AG04450 (cell line): Measurements from ENCODE around the gene PRG2. TPM values are rescaled to one million over a fixed set of nuclear protein-coding genes. Genes with fewer than 3 reads are reported as not detected.
"Not testable (repeated sequence)": the region's sequence is repeated elsewhere in the genome, so short reads cannot be mapped to it uniquely, and the experiment has no call there.

Experiments
- CTCF ChIA-PET: fragments of 300-600, 350-600 bp; formaldehyde crosslinking; extraction: SDS; loops from one replicate; lab custom pipeline; 2022; ENCODE audit warnings: antibody characterized with exemption, inconsistent platforms; lab: Charles Lee
- POLR2A ChIA-PET: fragments of 350-600 bp; formaldehyde crosslinking; extraction: SDS; loops from one replicate; lab custom pipeline; 2021; ENCODE audit warnings: antibody characterized with exemption, inconsistent platforms; lab: Yijun Ruan, JAX
- DNase-seq: peaks from one replicate; pipeline ENCODE4 v3.0.0-alpha.2; 2011; ENCODE audit warnings: low read depth, low spot score
- H3K27ac ChIP-seq: one replicate; pipeline ENCODE4 v1.5.1; 2012; ENCODE audit warnings: low read depth, low read length, control low read depth
- H3K27me3 ChIP-seq: one replicate; pipeline ENCODE4 v1.6.0; 2012; ENCODE audit warnings: low read length; ENCODE audit not compliant: control insufficient read depth, insufficient read depth
- H3K4me3 ChIP-seq: 2 replicates; pipeline ENCODE4 v1.5.1; 2011; ENCODE audit warnings: mild to moderate bottlenecking, low read depth, low read length, control low read depth
- H3K9me3 ChIP-seq: 2 replicates; pipeline ENCODE4 v1.5.1; 2012; ENCODE audit warnings: low read length; ENCODE audit not compliant: control insufficient read depth, insufficient read depth
- polyA plus RNA-seq: library from polyadenylated mRNA; depleted of rRNA; stranded (reverse); fragments of >200 nt; gene quantifications from 2 replicates; pipeline ENCODE4 v1.2.3, GENCODE V29; 2011
- TF ChIP-seq, protein P1 (sequence below): IDR thresholded peaks from 2 replicates; pipeline ENCODE4 v1.5.1; 2011; ENCODE audit warnings: low read depth, low read length, control low read depth, inconsistent platforms

PRG2 gene
- polyA plus RNA-seq, 1 experiment: not detected

DNA sequence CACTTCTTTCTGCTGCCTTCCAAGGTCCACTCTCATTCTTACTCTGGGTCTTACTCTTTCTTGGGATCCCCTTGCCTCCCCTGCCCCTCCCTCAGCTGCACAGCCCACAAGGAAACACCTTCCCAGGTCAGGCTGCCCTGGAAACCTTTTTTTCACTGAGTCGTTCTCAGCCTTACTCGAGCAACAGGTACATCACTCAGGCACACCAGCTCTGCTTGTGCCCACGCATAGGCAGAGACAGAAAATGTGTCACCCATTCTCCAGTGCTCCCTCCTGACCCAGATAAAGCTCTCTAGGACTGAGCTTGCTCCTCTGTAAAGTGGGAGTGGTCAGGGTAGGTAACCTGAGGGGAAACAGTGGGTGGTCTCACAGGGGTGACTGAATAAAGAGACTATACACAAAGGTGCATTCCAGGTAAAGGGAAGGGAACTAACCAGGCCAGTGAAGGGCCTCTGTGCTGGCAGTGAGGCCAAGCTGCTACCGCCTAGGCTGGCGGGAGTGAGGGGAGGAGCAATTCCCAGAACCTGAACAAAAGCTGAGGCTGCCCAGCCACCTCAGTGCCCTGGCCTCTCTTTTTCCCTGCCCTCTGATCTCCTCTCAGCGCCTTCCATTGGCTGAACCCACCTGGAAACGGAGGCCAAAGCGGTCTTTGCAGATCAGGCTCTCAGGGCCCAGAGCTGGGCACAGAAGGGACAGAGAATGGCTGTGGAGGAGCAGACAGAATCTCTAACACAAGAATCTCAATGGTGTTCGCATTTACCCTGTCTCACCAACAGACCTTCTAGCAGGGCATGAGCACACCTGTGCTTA lies 25.4 kb downstream of the PRG2 start:
- peaks cover 36% of the 10 kb centered on the region for H3K27me3 ChIP-seq
- H3K27ac ChIP-seq: no peak overlapping the region
- H3K4me3 ChIP-seq: no peak overlapping the region
- no peaks in the 10 kb centered on the region; the same call in 1 of the 2 replicates for H3K9me3 ChIP-seq
- no peak for DNase-seq
- POLR2A ChIA-PET: no interaction called here
- TF ChIP-seq, protein P1, sequence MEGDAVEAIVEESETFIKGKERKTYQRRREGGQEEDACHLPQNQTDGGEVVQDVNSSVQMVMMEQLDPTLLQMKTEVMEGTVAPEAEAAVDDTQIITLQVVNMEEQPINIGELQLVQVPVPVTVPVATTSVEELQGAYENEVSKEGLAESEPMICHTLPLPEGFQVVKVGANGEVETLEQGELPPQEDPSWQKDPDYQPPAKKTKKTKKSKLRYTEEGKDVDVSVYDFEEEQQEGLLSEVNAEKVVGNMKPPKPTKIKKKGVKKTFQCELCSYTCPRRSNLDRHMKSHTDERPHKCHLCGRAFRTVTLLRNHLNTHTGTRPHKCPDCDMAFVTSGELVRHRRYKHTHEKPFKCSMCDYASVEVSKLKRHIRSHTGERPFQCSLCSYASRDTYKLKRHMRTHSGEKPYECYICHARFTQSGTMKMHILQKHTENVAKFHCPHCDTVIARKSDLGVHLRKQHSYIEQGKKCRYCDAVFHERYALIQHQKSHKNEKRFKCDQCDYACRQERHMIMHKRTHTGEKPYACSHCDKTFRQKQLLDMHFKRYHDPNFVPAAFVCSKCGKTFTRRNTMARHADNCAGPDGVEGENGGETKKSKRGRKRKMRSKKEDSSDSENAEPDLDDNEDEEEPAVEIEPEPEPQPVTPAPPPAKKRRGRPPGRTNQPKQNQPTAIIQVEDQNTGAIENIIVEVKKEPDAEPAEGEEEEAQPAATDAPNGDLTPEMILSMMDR: no peak
- CTCF ChIA-PET: interaction anchor here (0.6 kb wide), 2 partner anchors 15 kb away, joined by 4 read pairs; no protein-coding TSS in a partner anchor

DNA sequence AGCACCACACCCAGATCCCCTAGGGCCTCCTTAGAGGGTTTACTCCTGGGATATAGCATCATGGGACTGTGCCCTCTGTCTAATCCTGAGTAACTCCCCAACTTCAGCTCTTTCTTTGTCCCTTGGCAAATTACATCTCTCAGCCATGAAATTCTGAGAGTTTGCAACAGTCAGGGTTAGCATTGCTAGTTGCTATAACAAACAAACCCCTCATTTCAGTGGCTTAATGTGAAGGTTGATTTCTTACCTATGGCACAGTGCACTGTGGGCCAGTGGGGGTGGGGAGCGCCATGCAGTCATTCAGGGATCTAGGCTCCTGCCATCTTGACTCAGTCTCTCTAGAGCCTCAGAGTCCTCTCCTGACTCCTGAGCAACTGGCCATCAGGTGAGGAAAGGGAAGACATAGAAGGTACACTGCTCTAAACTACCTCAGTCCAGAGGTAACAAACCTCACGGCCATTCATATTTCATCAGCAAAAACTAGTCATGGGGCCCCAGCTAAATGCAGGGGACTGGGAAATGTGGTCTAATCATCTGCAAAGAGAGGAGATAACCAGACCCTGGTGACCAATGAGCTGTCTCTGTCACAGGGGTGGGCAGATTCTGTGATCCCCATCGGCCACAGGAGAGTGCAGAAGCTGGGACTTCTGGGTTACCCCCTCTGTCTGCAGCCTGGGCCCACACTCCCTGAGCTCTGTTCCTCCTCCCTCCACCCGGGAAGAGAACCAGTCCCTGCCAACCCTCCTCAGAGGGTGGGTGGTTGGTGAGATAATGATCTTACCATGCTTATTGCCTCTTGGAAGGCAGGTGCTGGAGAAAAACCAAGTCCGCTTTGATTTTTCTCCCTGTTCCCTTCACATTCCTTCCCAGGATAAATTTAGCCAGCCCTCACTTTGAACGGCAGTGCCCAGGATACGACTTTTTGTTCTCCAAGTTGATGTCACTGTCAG lies 27.0 kb downstream of the PRG2 start:
- Histone ChIP-seq H3K27me3 (peaks cover 45% of the 10 kb centered on the region), H3K27ac (no peak overlapping the region), H3K9me3 (no peaks in the 10 kb centered on the region), H3K4me3 (no peak overlapping the region)
- DNase-seq: no peak
- TF ChIP-seq, protein P1: no peak
- ChIA-PET CTCF (no interaction called here), POLR2A (no interaction called here)

DNA sequence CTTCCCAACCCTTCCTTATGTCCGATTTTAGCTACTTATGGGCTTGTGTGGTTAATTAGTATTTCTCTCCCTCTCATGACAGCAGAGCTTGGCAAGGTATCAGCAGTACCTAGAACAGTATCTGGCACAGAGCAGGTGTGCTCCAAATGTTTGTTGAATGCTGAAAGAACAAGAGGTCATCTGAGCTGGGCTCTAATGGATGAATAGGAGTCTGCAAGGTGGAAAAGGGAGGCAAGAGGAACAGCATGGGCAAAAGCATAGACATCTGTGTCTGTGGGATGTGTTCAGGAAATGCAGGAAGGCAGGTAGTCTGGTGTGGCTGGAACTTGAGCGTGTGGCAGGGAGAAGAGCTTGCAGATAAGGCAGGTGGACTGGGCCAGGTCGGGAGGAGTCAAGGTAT lies 28.5 kb downstream of the PRG2 start:
- H3K9me3 ChIP-seq: no peaks in the 10 kb centered on the region
- ChIA-PET POLR2A (interaction anchor here (0.6 to 1.0 kb wide), 2 partner anchors 51 to 427 kb away, joined by 3 read pairs; no protein-coding TSS in a partner anchor), CTCF (interaction anchor here (2.5 kb wide), 1 partner anchor 16 kb away, joined by 8 read pairs; no protein-coding TSS in a partner anchor)
- H3K27ac ChIP-seq: no peak overlapping the region
- TF ChIP-seq, protein P1: no peak
- H3K27me3 ChIP-seq: peaks cover 46% of the 10 kb centered on the region
- no peak overlapping the region for H3K4me3 ChIP-seq
- DNase-seq: no peak

DNA sequence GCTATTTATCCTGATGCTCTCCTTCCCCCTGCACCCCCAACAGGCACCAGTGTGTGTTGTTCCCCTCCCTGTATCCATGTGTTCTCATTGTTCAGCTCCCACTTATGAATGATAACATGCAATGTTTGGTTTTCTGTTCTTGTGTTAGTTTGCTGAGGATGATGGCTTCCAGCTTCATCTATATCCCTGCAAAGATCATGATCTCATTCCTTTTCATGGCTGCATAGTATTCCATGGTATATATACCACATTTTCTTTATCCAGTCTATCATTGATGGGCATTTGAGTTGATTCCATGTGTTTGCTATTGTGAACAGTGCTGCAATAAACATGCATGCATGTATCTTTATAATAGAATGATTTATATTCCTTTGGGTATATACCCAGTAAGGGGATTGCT lies 29.0 kb downstream of the PRG2 start:
- CTCF ChIA-PET: interaction anchor here (0.9 to 2.5 kb wide), 2 partner anchors 16 to 97 kb away, joined by 3 to 8 read pairs; no protein-coding TSS in a partner anchor
- not testable (repeated sequence) for H3K27ac ChIP-seq, H3K4me3 ChIP-seq, DNase-seq, H3K9me3 ChIP-seq
- H3K27me3 ChIP-seq: peaks cover 46% of the 10 kb centered on the region
- POLR2A ChIA-PET: interaction anchor here (1.0 kb wide), 1 partner anchor 50 kb away, joined by 3 read pairs; no protein-coding TSS in a partner anchor

DNA sequence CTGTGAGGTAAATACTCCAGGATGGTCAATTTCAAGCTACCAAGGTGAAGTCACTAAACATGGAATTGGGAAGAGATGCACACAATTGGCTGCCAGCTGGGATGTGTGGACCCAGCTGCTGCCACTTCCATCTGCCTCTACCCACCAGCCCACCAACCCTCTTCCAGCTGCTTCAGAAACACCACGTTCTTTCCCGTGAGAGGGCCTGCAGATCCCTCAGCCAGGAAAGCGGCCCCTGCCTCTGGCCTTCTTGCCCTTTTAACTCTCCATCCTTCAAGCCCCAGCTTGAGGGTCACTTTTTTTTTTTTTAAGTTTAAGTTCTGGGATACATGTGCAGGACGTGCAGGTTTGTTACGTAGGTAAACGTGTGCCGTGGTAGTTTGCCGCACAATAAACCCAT lies 29.5 kb downstream of the PRG2 start:
- DNase-seq: no peak
- H3K27ac ChIP-seq: no peak overlapping the region
- TF ChIP-seq, protein P1: no peak
- no peaks in the 10 kb centered on the region for H3K9me3 ChIP-seq
- CTCF ChIA-PET: interaction anchor here (0.9 to 2.5 kb wide), 2 partner anchors 15 to 98 kb away, joined by 3 to 8 read pairs; no protein-coding TSS in a partner anchor
- POLR2A ChIA-PET: interaction anchor here (0.6 kb wide), 2 partner anchors 10 to 279 kb away, joined by 3 to 5 read pairs; no protein-coding TSS in a partner anchor
- H3K27me3 ChIP-seq: peaks cover 47% of the 10 kb centered on the region
- no peak overlapping the region for H3K4me3 ChIP-seq
